ENCODE results near the gene FHL2.

DNA sequence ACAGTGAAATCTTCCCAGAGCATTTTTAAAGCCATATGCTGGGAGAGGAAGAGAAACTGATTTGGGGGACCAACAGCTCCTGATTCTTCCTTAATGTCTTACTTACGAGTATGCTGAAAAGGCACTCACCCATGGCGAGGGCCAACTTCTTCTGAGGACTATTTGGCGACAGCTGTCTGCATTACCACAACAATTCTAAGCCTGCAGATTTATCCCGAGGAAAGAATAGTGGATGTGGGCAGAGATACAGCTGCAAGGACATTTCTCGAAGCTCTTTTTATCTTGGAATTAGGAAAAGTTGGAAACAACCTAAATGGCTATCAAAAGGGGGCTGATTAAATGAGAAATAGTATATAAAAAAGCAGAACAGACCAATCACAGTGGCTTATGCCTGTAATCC lies 40.3 kb upstream of the FHL2 start:
- TF ChIP-seq, protein P1, sequence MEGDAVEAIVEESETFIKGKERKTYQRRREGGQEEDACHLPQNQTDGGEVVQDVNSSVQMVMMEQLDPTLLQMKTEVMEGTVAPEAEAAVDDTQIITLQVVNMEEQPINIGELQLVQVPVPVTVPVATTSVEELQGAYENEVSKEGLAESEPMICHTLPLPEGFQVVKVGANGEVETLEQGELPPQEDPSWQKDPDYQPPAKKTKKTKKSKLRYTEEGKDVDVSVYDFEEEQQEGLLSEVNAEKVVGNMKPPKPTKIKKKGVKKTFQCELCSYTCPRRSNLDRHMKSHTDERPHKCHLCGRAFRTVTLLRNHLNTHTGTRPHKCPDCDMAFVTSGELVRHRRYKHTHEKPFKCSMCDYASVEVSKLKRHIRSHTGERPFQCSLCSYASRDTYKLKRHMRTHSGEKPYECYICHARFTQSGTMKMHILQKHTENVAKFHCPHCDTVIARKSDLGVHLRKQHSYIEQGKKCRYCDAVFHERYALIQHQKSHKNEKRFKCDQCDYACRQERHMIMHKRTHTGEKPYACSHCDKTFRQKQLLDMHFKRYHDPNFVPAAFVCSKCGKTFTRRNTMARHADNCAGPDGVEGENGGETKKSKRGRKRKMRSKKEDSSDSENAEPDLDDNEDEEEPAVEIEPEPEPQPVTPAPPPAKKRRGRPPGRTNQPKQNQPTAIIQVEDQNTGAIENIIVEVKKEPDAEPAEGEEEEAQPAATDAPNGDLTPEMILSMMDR (IDR thresholded peaks at IDR 0.05; ENCODE audit: low read depth, low read length, poor library complexity, severe bottlenecking) = no peak
- TF ChIP-seq EZH2phosphoT487 (IDR thresholded peaks at IDR 0.05; ENCODE audit: borderline replicate concordance, low read length) = no peak

All from DOHH2 (cell line).